SK-N-SH treated with all-trans-retinoic acid at 6 μM for 48 hours (cell line): ENCODE results near the gene ATP8A1.

ENCODE experiments used
- ATAC-seq: fragments of 200-7000 bp; cut with Tn5 transposase; 3 replicates; pipeline ENCODE4 v1.9.1; 2020; ENCODE audit warnings: mild to moderate bottlenecking, moderate library complexity
- ARNTL ChIP-seq: fragments of 450-650 bp; formaldehyde crosslinking; IDR thresholded peaks from 2 replicates; pipeline ENCODE4 v1.5.0; 2020; ENCODE audit warnings: low read depth, mild to moderate bottlenecking, moderate library complexity, borderline replicate concordance
- BACH2 ChIP-seq: fragments of 250-450 bp; sonication (Bioruptor Pico); IDR thresholded peaks from 2 replicates; pipeline ENCODE4 v1.9.0; 2021; ENCODE audit warnings: mild to moderate bottlenecking, borderline replicate concordance
- CREB5 ChIP-seq: fragments of 250-450 bp; sonication (Bioruptor Pico); IDR thresholded peaks from 2 replicates; pipeline ENCODE4 v1.5.1; 2020; ENCODE audit warnings: low read depth, mild to moderate bottlenecking, moderate library complexity
- CSDC2 ChIP-seq: fragments of 250-450 bp; sonication (Bioruptor Pico); IDR thresholded peaks from 2 replicates; pipeline ENCODE4 v1.5.0; 2020; ENCODE audit warnings: mild to moderate bottlenecking, moderate library complexity
- ESRRG ChIP-seq: fragments of 250-450 bp; sonication (Bioruptor Pico); IDR thresholded peaks from 2 replicates; pipeline ENCODE4 v1.6.1; 2021; ENCODE audit warnings: mild to moderate bottlenecking
- GLIS3 ChIP-seq: fragments of 250-450 bp; sonication (Bioruptor Pico); IDR thresholded peaks from 2 replicates; pipeline ENCODE4 v1.5.0; 2020; ENCODE audit warnings: mild to moderate bottlenecking, moderate library complexity
- ISL1 ChIP-seq: fragments of 250-450 bp; sonication (Bioruptor Pico); IDR thresholded peaks from 2 replicates; pipeline ENCODE4 v2.1.2; 2022; ENCODE audit warnings: mild to moderate bottlenecking, moderate library complexity
- OSR1 ChIP-seq: fragments of 250-450 bp; sonication (Bioruptor Pico); IDR thresholded peaks from 2 replicates; pipeline ENCODE4 v1.8.0; 2022; ENCODE audit warnings: moderate library complexity, mild to moderate bottlenecking, inconsistent platforms
- PATZ1 ChIP-seq: fragments of 250-450 bp; sonication (Bioruptor Pico); IDR thresholded peaks from 2 replicates; pipeline ENCODE4 v1.8.0; 2020; ENCODE audit warnings: mild to moderate bottlenecking, moderate library complexity, borderline replicate concordance
- POU6F1 ChIP-seq: fragments of 250-450 bp; sonication (Bioruptor Pico); IDR thresholded peaks from 2 replicates; pipeline ENCODE4 v1.8.0; 2021; ENCODE audit warnings: low read depth, mild to moderate bottlenecking, moderate library complexity, borderline replicate concordance
- PPARA ChIP-seq: fragments of 250-450 bp; sonication (Bioruptor Pico); IDR thresholded peaks from 2 replicates; pipeline ENCODE4 v1.5.0; 2020; ENCODE audit warnings: mild to moderate bottlenecking, borderline replicate concordance
- RARB ChIP-seq: fragments of 250-450 bp; sonication (Bioruptor Pico); IDR thresholded peaks from 2 replicates; pipeline ENCODE4 v1.8.0; 2021; ENCODE audit warnings: mild to moderate bottlenecking, moderate library complexity
- SNAI2 ChIP-seq: fragments of 250-450 bp; sonication (Bioruptor Pico); IDR thresholded peaks from 2 replicates; pipeline ENCODE4 v1.5.0; 2020; ENCODE audit warnings: mild to moderate bottlenecking, moderate library complexity
- TCF4 ChIP-seq: fragments of 250-450 bp; sonication (Bioruptor Pico); IDR thresholded peaks from 2 replicates; pipeline ENCODE4 v1.8.0; 2021; ENCODE audit warnings: mild to moderate bottlenecking, moderate library complexity, borderline replicate concordance
- TOX ChIP-seq: fragments of 250-450 bp; sonication (Bioruptor Pico); IDR thresholded peaks from 2 replicates; pipeline ENCODE4 v1.8.0; 2021; ENCODE audit warnings: mild to moderate bottlenecking, moderate library complexity, borderline replicate concordance
- TSHZ2 ChIP-seq: fragments of 250-450 bp; sonication (Bioruptor Pico); IDR thresholded peaks from 2 replicates; pipeline ENCODE4 v1.5.0; 2020; ENCODE audit warnings: mild to moderate bottlenecking, moderate library complexity
- ZC3H10 ChIP-seq: fragments of 250-450 bp; sonication (Bioruptor Pico); IDR thresholded peaks from 2 replicates; pipeline ENCODE4 v1.5.1; 2021; ENCODE audit warnings: mild to moderate bottlenecking, moderate library complexity
- ZFP3 ChIP-seq: fragments of 250-450 bp; sonication (Bioruptor Pico); IDR thresholded peaks from 2 replicates; pipeline ENCODE4 v1.5.0; 2020; ENCODE audit warnings: mild to moderate bottlenecking, moderate library complexity
- ZFP30 ChIP-seq: fragments of 450-650 bp; formaldehyde crosslinking; IDR thresholded peaks from 2 replicates; pipeline ENCODE4 v1.5.0; 2022; ENCODE audit warnings: mild to moderate bottlenecking, moderate library complexity
- ZNF565 ChIP-seq: fragments of 450-650 bp; formaldehyde crosslinking; conservative IDR thresholded peaks from 2 replicates; pipeline ENCODE4 v1.5.0; 2020; ENCODE audit warnings: low read depth, mild to moderate bottlenecking, moderate library complexity
- ZNF70 ChIP-seq: fragments of 450-650 bp; formaldehyde crosslinking; IDR thresholded peaks from 2 replicates; pipeline ENCODE4 v1.5.0; 2020; ENCODE audit warnings: mild to moderate bottlenecking, moderate library complexity
- ZNF8 ChIP-seq: fragments of 450-650 bp; formaldehyde crosslinking; IDR thresholded peaks from 2 replicates; pipeline ENCODE4 v1.5.0; 2020; ENCODE audit warnings: mild to moderate bottlenecking, moderate library complexity

ATP8A1 gene

GRCh38 chr4:42630908-42631307 is 26.0 kb downstream of the ATP8A1 start:
- no peak for TF ChIP-seq CREB5 (CRISPR knock-in tag)
- TF ChIP-seq ZNF8 (CRISPR knock-in tag): no peak
- no peak for TF ChIP-seq ZNF565 (CRISPR knock-in tag)
- TF ChIP-seq ESRRG (CRISPR knock-in tag): no peak
- TF ChIP-seq RARB (CRISPR knock-in tag): no peak
- TF ChIP-seq POU6F1: no peak
- TF ChIP-seq ZNF70: no peak
- TF ChIP-seq OSR1 (CRISPR knock-in tag): no peak
- no peak for TF ChIP-seq ZC3H10 (CRISPR knock-in tag)
- no peak for TF ChIP-seq CSDC2 (CRISPR knock-in tag)
- no peak for TF ChIP-seq ZFP3 (CRISPR knock-in tag)
- TF ChIP-seq TOX: no peak
- no peak for ATAC-seq

GRCh38 chr4:42628740-42629139 is 28.2 kb downstream of the ATP8A1 start:
- no peak for ATAC-seq
- TF ChIP-seq ARNTL: no peak
- no peak for TF ChIP-seq RARB (CRISPR knock-in tag)
- no peak for TF ChIP-seq ISL1 (CRISPR knock-in tag)
- no peak for TF ChIP-seq PATZ1 (CRISPR knock-in tag)
- TF ChIP-seq ESRRG (CRISPR knock-in tag): no peak
- TF ChIP-seq OSR1 (CRISPR knock-in tag): no peak
- no peak for TF ChIP-seq TOX
- no peak for TF ChIP-seq ZFP30 (CRISPR knock-in tag)
- TF ChIP-seq PPARA (CRISPR knock-in tag): no peak
- TF ChIP-seq CSDC2 (CRISPR knock-in tag): no peak
- no peak for TF ChIP-seq TSHZ2 (CRISPR knock-in tag)
- TF ChIP-seq SNAI2 (CRISPR knock-in tag): no peak
- TF ChIP-seq ZNF8 (CRISPR knock-in tag): no peak
- no peak for TF ChIP-seq POU6F1
- TF ChIP-seq GLIS3 (CRISPR knock-in tag): no peak
- no peak for TF ChIP-seq BACH2
- TF ChIP-seq ZNF70: no peak
- no peak for TF ChIP-seq ZNF565 (CRISPR knock-in tag)
- no peak for TF ChIP-seq CREB5 (CRISPR knock-in tag)
- no peak for TF ChIP-seq TCF4 (CRISPR knock-in tag)
